ENCODE data around the gene HNRNPL.
"Not testable (repeated sequence)": the region's sequence is repeated elsewhere in the genome, so short reads cannot be mapped to it uniquely, and the experiment has no call there.

Gene HNRNPL

GRCh38 chr19:38821230-38821825 is 28.5 kb downstream of the HNRNPL start:
- not testable (repeated sequence) for H3K4me3 ChIP-seq (ENCODE audit: low read depth, low read length); H3K27me3 ChIP-seq (ENCODE audit: insufficient read depth, low read length); H3K36me3 ChIP-seq (ENCODE audit: insufficient read depth, low read length); H2AFZ ChIP-seq (ENCODE audit: low read length, unreplicated experiment); H3K79me2 ChIP-seq (ENCODE audit: control insufficient read depth, insufficient read depth, low read length, unreplicated experiment); H3K27ac ChIP-seq (ENCODE audit: low read depth, low read length); H3K4me1 ChIP-seq (ENCODE audit: control insufficient read depth, insufficient read depth, low read length, unreplicated experiment)

- Histone ChIP-seq H3K4me3 (ENCODE audit: low read depth, low read length) (no peak overlapping the region), H3K27ac (ENCODE audit: low read depth, low read length) (no peak overlapping the region), H3K36me3 (ENCODE audit: insufficient read depth, low read length) (0 out of 2 replicates have a peak, but pooled peaks cover 3% of the 10 kb centered on the region)
Observed at GRCh38 chr19:38819231-38819920, 30.4 kb downstream of the HNRNPL start.

GRCh38 chr19:38817081-38817480 is 32.7 kb downstream of the HNRNPL start:
- H3K27me3 ChIP-seq (ENCODE audit: insufficient read depth, low read length) = no peaks in the 10 kb centered on the region
- no peaks in the 10 kb centered on the region for H3K36me3 ChIP-seq (ENCODE audit: insufficient read depth, low read length)
- H3K4me1 ChIP-seq (ENCODE audit: control insufficient read depth, insufficient read depth, low read length, unreplicated experiment) = no peaks in the 10 kb centered on the region
- H2AFZ ChIP-seq (ENCODE audit: low read length, unreplicated experiment) = no peak overlapping the region
- no peak overlapping the region for H3K4me3 ChIP-seq (ENCODE audit: low read depth, low read length)
- H3K27ac ChIP-seq (ENCODE audit: low read depth, low read length) = no peak overlapping the region
- no peaks in the 10 kb centered on the region for H3K79me2 ChIP-seq (ENCODE audit: control insufficient read depth, insufficient read depth, low read length, unreplicated experiment)

More at GRCh38 chr19:38819231-38819920, 30.4 kb downstream of the HNRNPL start:
- Histone ChIP-seq H3K79me2 (ENCODE audit: control insufficient read depth, insufficient read depth, low read length, unreplicated experiment) (no peaks in the 10 kb centered on the region), H2AFZ (ENCODE audit: low read length, unreplicated experiment) (no peak overlapping the region), H3K4me1 (ENCODE audit: control insufficient read depth, insufficient read depth, low read length, unreplicated experiment) (no peaks in the 10 kb centered on the region), H3K27me3 (ENCODE audit: insufficient read depth, low read length) (no peaks in the 10 kb centered on the region)

- H3K27me3 ChIP-seq (ENCODE audit: insufficient read depth, low read length) = no peaks in the 10 kb centered on the region
- no peaks in the 10 kb centered on the region for H3K4me1 ChIP-seq (ENCODE audit: control insufficient read depth, insufficient read depth, low read length, unreplicated experiment)
- H3K27ac ChIP-seq (ENCODE audit: low read depth, low read length) = no peak overlapping the region
- H3K4me3 ChIP-seq (ENCODE audit: low read depth, low read length) = no peak overlapping the region
- no peak overlapping the region for H2AFZ ChIP-seq (ENCODE audit: low read length, unreplicated experiment)
- no peaks in the 10 kb centered on the region for H3K79me2 ChIP-seq (ENCODE audit: control insufficient read depth, insufficient read depth, low read length, unreplicated experiment)
- H3K36me3 ChIP-seq (ENCODE audit: insufficient read depth, low read length) = no peaks in the 10 kb centered on the region
Observed at GRCh38 chr19:38816131-38816750, 33.5 kb downstream of the HNRNPL start.

- Histone ChIP-seq H3K4me3 (ENCODE audit: low read depth, low read length) (no peak overlapping the region), H3K36me3 (ENCODE audit: insufficient read depth, low read length) (no peaks in the 10 kb centered on the region), H3K4me1 (ENCODE audit: control insufficient read depth, insufficient read depth, low read length, unreplicated experiment) (no peaks in the 10 kb centered on the region), H3K79me2 (ENCODE audit: control insufficient read depth, insufficient read depth, low read length, unreplicated experiment) (no peaks in the 10 kb centered on the region), H2AFZ (ENCODE audit: low read length, unreplicated experiment) (no peak overlapping the region), H3K27ac (ENCODE audit: low read depth, low read length) (no peak overlapping the region), H3K27me3 (ENCODE audit: insufficient read depth, low read length) (no peaks in the 10 kb centered on the region)
Observed at GRCh38 chr19:38815059-38816001, 34.5 kb downstream of the HNRNPL start.

- not testable (repeated sequence) for H3K4me3 ChIP-seq (ENCODE audit: low read depth, low read length); H3K27ac ChIP-seq (ENCODE audit: low read depth, low read length); H2AFZ ChIP-seq (ENCODE audit: low read length, unreplicated experiment); H3K36me3 ChIP-seq (ENCODE audit: insufficient read depth, low read length); H3K4me1 ChIP-seq (ENCODE audit: control insufficient read depth, insufficient read depth, low read length, unreplicated experiment); H3K79me2 ChIP-seq (ENCODE audit: control insufficient read depth, insufficient read depth, low read length, unreplicated experiment); H3K27me3 ChIP-seq (ENCODE audit: insufficient read depth, low read length)
Observed at GRCh38 chr19:38813932-38814331, 35.9 kb downstream of the HNRNPL start.

GRCh38 chr19:38813323-38813722 is 36.5 kb downstream of the HNRNPL start:
- H3K36me3 ChIP-seq (ENCODE audit: insufficient read depth, low read length) = no peaks in the 10 kb centered on the region
- H3K4me3 ChIP-seq (ENCODE audit: low read depth, low read length) = no peak overlapping the region
- H2AFZ ChIP-seq (ENCODE audit: low read length, unreplicated experiment) = no peak overlapping the region
- H3K27me3 ChIP-seq (ENCODE audit: insufficient read depth, low read length) = no peaks in the 10 kb centered on the region
- H3K27ac ChIP-seq (ENCODE audit: low read depth, low read length) = no peak overlapping the region
- no peaks in the 10 kb centered on the region for H3K4me1 ChIP-seq (ENCODE audit: control insufficient read depth, insufficient read depth, low read length, unreplicated experiment)
- H3K79me2 ChIP-seq (ENCODE audit: control insufficient read depth, insufficient read depth, low read length, unreplicated experiment) = no peaks in the 10 kb centered on the region

- H3K4me3 ChIP-seq (ENCODE audit: low read depth, low read length) = no peak within 1 kb of the TSS
- no peaks in the 10 kb centered on the region for H3K27me3 ChIP-seq (ENCODE audit: insufficient read depth, low read length)
- no peaks in the 10 kb centered on the region for H3K4me1 ChIP-seq (ENCODE audit: control insufficient read depth, insufficient read depth, low read length, unreplicated experiment)
- no peaks in the 10 kb centered on the region for H3K36me3 ChIP-seq (ENCODE audit: insufficient read depth, low read length)
- no peaks in the 10 kb centered on the region for H3K79me2 ChIP-seq (ENCODE audit: control insufficient read depth, insufficient read depth, low read length, unreplicated experiment)
- H3K27ac ChIP-seq (ENCODE audit: low read depth, low read length) = no peak within 1 kb of the TSS
- H2AFZ ChIP-seq (ENCODE audit: low read length, unreplicated experiment) = no peak within 1 kb of the TSS
Observed at GRCh38 chr19:38812841-38813320, 36.9 kb downstream of the HNRNPL start, which contains the start of gene LGALS4. TSS of gene LGALS4 (minus strand) at chr19:38812945. CDS start at chr19:38812886, 59 bp downstream.

- Histone ChIP-seq H3K4me1 (ENCODE audit: control insufficient read depth, insufficient read depth, low read length, unreplicated experiment) (no peaks in the 10 kb centered on the region), H3K36me3 (ENCODE audit: insufficient read depth, low read length) (no peaks in the 10 kb centered on the region), H3K27me3 (ENCODE audit: insufficient read depth, low read length) (no peaks in the 10 kb centered on the region), H3K4me3 (ENCODE audit: low read depth, low read length) (no peak overlapping the region), H2AFZ (ENCODE audit: low read length, unreplicated experiment) (no peak overlapping the region), H3K79me2 (ENCODE audit: control insufficient read depth, insufficient read depth, low read length, unreplicated experiment) (no peaks in the 10 kb centered on the region), H3K27ac (ENCODE audit: low read depth, low read length) (no peak overlapping the region)
Observed at GRCh38 chr19:38812009-38812840, 37.6 kb downstream of the HNRNPL start.

All from ACC112 (cell line).